Keratinocyte (primary cell): ENCODE measurements around the gene CNOT9.

Source experiments
- EZH2 ChIP-seq: IDR thresholded peaks from one replicate; pipeline ENCODE4 v1.6.1; 2012; ENCODE audit warnings: inconsistent platforms, mild to moderate bottlenecking, low read length, moderate library complexity
- TF ChIP-seq, protein P1 (sequence below), 3 experiments: IDR thresholded peaks in 1 of 3; conservative IDR thresholded peaks in 1 of 3; optimal IDR thresholded peaks in 1 of 3; 2 replicates in 2 of 3; 3 replicates in 1 of 3; pipeline versions ENCODE3 to v1.5.1; 2011; ENCODE audit warnings: low read length in 3 of 3, mild to moderate bottlenecking in 3 of 3, moderate library complexity in 2 of 3, control low read depth in 1 of 3, inconsistent platforms in 1 of 3; ENCODE audit not compliant: insufficient read depth in 2 of 3; ENCODE audit errors: extremely low read depth in 1 of 3

DNA sequence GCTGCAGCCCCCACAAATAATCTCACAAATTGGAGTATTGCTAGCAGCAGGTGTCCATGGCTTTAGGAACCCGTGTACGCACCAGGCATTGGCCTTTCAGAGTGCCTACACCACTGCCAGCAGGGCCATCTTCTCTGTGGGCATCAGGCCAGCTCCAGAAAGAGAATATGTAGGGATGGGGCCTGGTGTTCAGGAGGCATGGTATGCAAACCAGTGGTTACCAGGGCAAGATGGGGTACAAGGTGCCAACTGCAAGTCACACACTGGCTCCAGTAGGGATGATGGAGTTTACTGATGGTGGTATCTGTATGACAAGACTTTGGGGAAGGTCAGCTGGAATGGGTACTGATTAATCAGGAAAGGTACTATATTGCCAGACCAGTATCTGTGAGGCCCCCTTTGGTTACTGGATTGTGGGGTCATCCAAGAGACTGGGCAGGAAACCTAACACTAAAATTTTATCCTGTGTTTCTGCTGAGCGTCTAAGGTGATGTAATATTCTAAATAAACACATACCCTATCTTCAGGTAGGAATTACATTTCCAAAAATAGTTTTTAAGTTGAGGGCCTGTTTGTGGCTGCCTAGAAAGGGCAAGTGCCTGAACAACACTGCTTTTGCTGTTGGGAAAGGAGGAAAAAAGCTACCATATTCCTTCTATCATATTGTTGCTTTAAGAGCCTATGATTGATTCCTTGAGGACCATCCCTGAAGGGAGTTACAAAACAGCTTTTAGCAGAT is 9.0 kb downstream of the CNOT9 start:
- TF ChIP-seq, protein P1, sequence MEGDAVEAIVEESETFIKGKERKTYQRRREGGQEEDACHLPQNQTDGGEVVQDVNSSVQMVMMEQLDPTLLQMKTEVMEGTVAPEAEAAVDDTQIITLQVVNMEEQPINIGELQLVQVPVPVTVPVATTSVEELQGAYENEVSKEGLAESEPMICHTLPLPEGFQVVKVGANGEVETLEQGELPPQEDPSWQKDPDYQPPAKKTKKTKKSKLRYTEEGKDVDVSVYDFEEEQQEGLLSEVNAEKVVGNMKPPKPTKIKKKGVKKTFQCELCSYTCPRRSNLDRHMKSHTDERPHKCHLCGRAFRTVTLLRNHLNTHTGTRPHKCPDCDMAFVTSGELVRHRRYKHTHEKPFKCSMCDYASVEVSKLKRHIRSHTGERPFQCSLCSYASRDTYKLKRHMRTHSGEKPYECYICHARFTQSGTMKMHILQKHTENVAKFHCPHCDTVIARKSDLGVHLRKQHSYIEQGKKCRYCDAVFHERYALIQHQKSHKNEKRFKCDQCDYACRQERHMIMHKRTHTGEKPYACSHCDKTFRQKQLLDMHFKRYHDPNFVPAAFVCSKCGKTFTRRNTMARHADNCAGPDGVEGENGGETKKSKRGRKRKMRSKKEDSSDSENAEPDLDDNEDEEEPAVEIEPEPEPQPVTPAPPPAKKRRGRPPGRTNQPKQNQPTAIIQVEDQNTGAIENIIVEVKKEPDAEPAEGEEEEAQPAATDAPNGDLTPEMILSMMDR (optimal IDR thresholded peaks at IDR 0.05 in 1 of 3, IDR thresholded peaks at IDR 0.05 in 1 of 3, conservative IDR thresholded peaks at IDR 0.05 in 1 of 3; ENCODE audit: extremely low read depth in 1 of 3, insufficient read depth in 2 of 3, low read length in 3 of 3): no peak
- no peak for TF ChIP-seq EZH2
